GDM1 (cell line): Measurements from ENCODE around the gene KRTAP2-2.

Experiments used
- DNase-seq: peaks from one replicate; lab custom pipeline; 2025; lab: John Stamatoyannopoulos, UW

Gene KRTAP2-2

GRCh38 chr17:41020336-41020735, 34.7 kb downstream of the KRTAP2-2 start:
- no peak for DNase-seq

GRCh38 chr17:41019415-41019814, 35.6 kb downstream of the KRTAP2-2 start:
- no peak for DNase-seq

GRCh38 chr17:41018541-41018940, 36.5 kb downstream of the KRTAP2-2 start:
- peak; percentile 36 for DNase-seq

- no peak for DNase-seq
Observed at GRCh38 chr17:41016578-41017215, 38.3 kb downstream of the KRTAP2-2 start.

- DNase-seq, result no peak
Observed at GRCh38 chr17:41015454-41015853, 39.6 kb downstream of the KRTAP2-2 start.

- no peak for DNase-seq
Observed at GRCh38 chr17:41013606-41014005, 41.4 kb downstream of the KRTAP2-2 start.

GRCh38 chr17:41013181-41013580, 41.8 kb downstream of the KRTAP2-2 start:
- no peak for DNase-seq

GRCh38 chr17:41012326-41013120, 42.5 kb downstream of the KRTAP2-2 start:
- DNase-seq, result no peak

GRCh38 chr17:41010441-41010840, 44.6 kb downstream of the KRTAP2-2 start:
- DNase-seq, result no peak

GRCh38 chr17:41009936-41010335, 45.1 kb downstream of the KRTAP2-2 start:
- DNase-seq, result no peak

- DNase-seq, result no peak
Observed at GRCh38 chr17:41009301-41009760, 45.7 kb downstream of the KRTAP2-2 start.

- DNase-seq, result no peak
Observed at GRCh38 chr17:41008811-41009210, 46.2 kb downstream of the KRTAP2-2 start, which contains the start of gene KRTAP3-1. KRTAP3-1 (minus strand) TSS chr17:41009128; CDS start chr17:41009074, 54 bp downstream.
